ENCODE measurements around the gene CMPK1.

CMPK1 gene

DNA sequence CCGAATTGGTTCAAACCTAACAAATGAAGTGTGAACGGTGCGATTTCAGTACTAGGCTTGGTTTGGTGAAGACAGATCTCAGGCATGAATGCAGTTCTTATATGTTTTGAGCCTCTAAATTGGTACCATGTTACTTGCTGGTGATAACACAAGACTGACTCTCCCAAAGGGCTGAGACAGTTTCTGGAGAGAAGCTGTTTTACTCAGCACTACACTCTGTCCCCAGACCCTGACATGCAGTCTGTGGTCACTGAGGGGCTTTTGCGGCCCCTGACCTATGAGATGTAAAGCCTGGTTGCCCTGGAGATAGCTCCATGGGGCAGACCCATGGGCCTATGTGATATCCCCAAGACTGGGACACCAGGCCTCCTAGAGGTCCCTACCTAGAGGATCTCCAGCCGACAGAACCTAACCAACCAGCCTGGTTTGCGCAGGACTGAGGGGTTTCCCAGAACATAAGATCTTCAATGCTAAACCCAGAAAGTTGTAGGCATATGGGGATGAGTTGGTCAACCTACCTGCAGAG lies 63.1 kb downstream of the CMPK1 start:
- DNase-seq (ENCODE audit: low read depth in 2 of 2), result no peak

DNA sequence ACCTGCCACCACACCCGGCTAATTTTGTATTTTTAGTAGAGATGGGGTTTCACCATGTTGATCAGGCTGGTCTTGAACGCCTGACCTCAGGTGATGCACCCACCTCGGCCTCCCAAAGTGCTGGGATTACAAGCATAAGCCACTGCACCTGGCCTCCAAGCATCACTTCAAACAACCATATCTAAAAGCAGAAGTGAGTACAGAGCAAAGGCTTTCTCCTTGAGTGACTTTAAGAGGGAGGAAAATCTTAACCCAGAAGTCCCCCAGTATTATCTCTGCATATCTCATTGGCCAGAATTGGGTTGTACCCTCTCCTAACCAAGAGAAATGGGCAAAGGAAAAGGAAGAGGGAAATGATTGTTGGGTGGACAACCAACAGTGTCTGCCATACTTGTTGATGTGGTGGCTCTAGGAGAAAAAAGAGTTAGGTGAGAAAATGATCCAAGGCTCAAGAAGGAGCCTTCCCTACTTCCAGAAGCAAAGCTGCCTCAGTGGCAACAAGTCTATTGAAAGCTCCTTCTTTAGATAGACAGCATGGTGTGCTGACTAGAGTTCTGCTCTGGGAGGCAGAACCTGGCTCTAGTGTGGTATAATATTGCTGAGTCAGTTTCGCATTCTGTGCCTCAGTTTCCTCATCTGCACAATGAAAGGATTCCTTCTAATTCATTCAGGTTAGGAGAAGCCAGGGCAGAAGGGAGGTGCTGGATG lies 65.7 kb downstream of the CMPK1 start:
- no peak for DNase-seq (ENCODE audit: low read depth in 2 of 2)

DNA sequence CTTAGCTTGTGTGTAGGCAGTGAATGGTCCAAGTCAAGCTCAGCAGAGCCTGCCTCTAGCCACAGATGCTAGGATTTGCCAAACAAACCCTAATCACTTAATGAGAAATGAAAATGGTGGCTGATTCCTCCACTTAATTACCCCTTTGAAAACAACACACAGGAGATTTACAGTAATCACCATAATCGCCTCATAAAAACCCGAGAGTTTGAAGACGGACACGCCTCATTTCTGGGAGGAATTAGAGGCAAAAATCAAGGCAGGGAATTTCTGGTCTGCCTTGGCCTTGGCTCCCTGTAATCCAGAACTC lies 66.2 kb downstream of the CMPK1 start:
- DNase-seq (ENCODE audit: low read depth in 2 of 2), result no peak

DNA sequence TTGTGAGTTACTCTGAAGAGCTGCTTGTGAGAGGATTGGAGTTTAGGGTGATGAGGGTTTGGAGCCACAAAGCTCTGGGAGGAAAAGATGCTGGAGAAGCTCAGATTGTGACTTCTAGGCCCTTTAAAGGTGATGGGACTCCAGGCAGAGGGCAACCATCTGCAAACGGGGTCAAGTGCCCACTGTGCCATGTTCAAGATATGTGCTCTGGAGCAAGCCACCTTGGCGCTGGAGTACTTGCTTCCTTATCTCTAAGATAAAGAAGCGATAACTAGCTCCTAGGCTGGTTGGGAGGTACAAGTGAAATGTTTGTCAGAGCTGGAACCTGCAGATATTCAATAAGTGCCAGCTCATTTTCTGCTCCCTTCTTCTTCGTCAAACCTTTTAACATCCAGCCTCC lies 68.2 kb downstream of the CMPK1 start:
- DNase-seq (ENCODE audit: low read depth in 2 of 2), result no peak

DNA sequence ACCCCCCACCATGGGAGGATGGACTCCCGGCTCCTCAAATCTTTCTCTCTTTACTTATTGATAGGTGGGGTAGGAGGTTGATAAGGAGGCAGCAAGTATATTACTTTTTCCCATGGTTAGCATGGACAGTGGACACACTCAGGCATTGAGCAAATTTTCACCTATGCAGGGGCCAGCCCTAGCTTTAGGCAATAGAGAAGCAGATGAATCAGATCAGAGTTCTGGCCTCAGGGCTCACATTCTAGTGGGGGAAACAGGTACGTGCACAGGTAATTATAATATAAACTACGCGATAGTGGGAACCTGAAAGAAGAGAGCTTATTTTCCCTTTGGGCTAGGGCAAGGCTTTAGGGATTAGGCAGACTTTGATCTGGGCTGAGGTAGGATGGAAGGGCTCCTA lies 69.0 kb downstream of the CMPK1 start:
- no peak for DNase-seq (ENCODE audit: low read depth in 2 of 2)

DNA sequence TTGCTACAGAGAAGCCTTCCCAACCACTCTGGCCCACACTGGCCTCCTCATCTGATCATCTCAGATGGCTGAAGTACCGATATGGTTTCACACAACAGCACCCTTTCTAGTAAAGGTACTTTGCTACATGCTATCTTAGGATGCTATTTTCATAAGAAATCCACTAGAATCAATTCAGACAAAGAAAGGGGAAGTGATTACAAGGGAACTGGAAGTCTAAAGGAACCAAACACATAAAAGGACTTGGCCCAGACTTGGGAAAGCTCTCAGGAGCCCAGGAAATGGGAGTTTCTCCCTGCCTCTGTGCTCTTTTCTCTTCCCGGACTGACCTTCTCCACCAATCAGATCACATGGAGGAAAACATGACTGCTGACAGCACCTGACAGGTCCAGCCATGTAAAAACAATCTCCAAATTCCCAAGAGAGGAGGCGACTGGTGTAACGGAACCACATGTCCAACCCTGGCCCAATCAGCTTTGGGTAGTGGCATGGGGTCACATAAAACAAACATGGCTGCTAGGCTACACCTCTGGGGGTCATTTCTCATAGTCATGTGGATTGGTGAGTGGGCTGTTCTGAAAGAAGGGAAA lies 69.8 kb downstream of the CMPK1 start:
- no peak for DNase-seq (ENCODE audit: low read depth in 2 of 2)

DNA sequence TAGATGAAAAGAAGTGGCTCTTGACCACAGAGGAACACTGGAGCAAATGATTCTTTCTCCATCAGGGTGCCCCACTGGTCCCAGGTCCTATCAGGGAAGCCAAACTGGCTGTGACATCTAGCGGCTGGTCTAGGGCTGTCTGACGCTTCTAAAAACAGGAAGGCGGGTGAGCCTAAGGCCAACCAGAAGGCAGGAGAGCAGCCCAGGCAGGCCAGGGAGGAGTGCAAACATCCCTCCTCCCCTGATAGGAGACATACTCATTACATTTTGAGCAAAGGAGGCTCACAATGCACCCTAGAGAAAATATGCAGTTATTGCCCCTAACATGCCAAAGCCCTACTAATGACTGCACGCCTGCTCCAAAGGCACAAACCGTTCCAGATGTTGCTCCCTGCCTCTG lies 72.1 kb downstream of the CMPK1 start:
- DNase-seq (ENCODE audit: low read depth in 2 of 2), result no peak

DNA sequence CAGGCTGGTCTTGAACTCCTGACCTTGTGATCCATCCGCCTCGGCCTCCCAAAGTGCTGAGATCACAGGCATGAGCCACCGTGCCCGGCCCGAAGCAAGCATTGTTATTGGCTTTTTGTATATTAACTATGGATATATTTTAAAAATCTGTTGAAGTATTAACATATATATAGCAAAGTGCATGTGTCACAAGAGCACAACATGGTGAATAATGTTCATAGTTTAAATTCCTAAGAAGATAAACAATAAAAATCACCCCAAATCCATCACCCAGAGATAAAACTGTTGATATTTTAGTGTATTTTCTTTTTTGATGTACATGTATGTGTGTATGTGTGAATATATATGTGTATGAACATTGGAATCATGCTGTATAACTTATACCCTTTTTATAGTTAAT lies 73.4 kb downstream of the CMPK1 start:
- DNase-seq (ENCODE audit: low read depth in 2 of 2), result no peak

DNA sequence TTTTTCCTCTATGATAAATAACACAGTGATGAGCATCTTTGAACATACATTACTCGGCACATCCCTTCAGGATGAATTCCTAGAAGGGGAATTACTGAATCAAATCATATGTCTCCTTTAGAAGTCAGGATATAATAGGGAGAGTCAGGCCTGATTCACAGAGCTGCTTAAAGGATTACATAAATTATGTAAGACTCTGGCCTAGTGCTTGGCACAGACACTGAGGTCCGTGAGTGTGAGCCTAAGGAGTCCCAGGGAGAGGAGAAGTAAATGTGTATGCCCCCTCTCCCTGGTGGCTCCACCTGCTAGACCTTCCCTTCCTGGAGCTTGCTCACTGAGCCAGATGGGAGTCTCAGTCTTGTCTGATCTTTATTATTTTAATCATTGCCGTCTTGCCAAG lies 73.9 kb downstream of the CMPK1 start:
- no peak for DNase-seq (ENCODE audit: low read depth in 2 of 2)

DNA sequence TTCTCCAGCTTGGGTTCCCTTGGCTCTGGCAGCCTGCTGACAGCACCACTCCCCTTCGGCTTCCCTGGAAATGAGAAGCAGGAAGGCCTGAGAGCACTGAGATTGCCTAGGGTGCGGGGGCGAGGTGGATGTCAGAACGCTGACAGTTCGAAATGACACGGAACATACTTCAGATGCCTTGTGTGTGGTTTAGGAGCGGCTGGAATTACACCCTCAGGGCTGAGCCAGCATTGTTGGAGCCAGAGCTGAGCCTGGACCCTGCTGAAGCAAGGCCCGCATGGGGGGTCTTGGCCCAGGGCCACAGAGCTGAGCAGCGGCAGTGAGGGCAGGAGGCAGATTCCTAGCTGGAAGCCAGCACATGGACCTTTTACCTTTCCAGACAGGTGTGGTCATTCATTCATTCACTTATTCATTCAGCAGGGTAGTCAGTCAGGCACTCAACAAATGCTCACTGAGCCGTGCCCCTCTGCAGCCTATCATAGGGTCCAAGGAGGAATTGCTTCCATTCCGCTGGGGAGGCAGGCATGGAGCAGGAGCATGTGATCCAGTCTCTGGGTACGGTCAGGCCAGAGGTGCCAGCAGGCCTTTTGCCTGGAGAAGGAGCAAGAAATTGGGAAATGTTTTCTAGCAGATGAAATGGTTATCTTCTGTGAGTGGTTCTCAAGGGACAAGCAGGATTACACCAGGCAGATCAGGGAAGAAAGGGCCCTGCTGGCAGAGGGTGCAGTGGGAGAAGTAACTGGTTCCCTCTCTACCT lies 75.9 kb downstream of the CMPK1 start:
- no peak for DNase-seq (ENCODE audit: low read depth in 2 of 2)

DNA sequence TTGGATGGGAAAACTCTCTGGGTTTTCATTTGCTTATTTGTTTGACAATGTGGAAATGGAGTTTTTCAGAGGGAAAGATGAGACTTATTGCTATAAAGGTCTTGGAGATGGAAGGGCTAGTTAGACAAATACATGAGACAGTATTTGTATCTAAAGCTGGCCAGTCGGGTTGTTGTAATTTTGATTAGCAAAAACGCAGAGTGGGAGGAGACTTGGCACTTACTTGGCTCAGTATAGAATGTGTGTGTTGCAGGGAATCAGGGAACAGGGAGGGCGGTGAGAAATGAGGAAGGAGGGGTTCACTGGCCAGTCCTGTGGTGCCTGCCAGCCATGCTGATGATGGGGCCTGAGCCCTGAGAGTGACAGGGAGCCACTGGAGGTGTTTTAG lies 76.5 kb downstream of the CMPK1 start:
- no peak for DNase-seq (ENCODE audit: low read depth in 2 of 2)

DNA sequence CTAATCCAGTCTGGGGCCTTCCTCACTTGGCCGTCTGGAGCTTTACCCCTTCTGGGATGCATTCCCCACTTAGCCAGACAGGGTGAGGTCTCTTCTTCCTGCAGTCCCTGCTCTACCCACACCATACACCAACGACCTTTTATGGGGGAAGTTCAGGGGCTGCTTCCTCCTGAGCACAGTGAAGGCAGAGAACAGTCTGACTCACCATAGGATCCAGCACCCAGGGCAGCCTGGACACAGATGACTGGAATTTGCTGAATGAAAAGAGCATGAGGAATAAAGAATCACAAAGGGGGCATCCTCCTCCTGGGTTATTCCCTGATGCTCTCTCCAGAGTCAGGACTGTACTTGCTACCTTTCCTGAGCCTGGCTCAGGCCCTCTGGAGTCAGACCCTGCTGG lies 77.8 kb downstream of the CMPK1 start:
- DNase-seq (ENCODE audit: low read depth in 2 of 2), result no peak

DNA sequence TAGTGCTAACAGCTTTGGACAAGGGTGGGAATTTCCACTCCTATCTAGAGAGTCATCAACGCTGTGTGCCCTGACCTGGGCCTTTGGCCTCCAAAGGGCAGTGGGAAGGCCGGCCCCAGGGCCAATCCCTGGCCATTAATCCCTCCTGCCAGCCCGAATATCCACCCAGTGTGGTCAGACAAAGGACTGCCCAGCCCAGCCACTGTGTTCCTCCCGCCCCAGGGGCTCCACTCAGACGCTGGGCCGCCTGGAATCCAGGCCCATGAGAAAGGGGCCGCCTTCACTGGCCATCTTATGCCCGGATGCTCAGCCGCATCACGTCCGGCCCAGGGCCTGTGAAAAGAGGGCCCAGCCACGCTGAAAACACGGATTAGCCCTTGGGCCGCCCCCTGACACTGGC lies 78.8 kb downstream of the CMPK1 start:
- DNase-seq (ENCODE audit: low read depth in 2 of 2), result no peak

DNA sequence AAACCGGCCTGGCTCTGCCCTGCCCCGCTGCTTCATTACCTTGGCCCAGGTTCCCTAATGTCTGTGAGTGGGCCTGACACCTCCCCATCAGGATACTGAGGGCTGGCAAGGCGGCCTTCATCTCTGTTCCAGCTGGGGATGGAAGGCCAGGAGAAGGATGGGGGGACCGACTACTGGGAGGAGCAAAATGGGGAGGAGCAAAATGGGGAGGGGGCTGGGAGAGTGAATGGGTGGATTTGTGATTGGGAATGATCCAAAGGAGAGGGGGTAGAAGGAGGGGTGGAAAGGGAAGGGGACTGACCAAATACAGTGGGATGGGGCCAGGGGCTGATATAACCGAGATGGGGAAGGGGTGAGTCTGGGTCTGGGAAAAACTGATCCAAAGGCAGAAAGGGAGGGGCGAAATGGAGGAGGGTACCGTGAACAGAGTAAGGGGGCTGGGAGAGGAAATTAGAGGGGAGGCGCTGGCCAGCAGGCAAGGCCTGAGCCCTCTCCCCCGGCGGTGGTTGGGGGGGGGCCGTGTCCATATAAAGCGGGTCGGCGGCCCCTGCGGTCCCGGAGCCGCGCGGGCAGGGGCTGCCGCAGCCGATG lies 82.2 kb downstream of the CMPK1 start, which contains the start of gene FOXE3:
FOXE3 (plus strand) TSS at position 558 of the 591 bp plus-strand sequence; CDS start at position 589, 31 bp downstream.
- DNase-seq (ENCODE audit: low read depth in 2 of 2), result no peak

DNA sequence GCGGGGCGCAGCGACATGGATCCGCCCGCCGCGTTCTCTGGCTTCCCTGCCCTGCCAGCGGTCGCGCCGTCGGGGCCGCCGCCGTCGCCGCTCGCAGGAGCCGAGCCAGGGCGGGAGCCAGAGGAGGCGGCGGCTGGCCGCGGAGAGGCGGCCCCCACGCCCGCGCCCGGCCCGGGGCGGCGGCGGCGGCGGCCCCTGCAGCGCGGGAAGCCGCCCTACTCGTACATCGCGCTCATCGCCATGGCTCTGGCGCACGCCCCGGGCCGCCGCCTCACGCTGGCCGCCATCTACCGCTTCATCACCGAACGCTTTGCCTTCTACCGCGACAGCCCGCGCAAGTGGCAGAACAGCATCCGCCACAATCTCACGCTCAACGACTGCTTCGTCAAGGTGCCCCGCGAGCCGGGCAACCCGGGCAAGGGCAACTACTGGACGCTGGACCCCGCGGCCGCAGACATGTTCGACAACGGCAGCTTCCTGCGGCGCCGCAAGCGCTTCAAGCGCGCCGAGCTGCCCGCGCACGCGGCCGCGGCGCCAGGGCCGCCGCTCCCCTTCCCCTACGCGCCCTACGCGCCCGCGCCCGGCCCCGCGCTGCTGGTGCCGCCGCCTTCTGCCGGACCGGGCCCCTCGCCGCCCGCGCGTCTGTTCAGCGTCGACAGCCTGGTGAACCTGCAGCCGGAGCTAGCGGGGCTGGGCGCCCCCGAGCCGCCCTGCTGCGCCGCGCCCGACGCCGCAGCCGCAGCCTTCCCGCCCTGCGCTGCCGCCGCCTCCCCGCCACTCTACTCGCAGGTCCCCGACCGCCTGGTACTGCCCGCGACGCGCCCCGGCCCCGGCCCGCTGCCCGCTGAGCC lies 83.0 kb downstream of the CMPK1 start:
- no peak for DNase-seq (ENCODE audit: low read depth in 2 of 2)

DNA sequence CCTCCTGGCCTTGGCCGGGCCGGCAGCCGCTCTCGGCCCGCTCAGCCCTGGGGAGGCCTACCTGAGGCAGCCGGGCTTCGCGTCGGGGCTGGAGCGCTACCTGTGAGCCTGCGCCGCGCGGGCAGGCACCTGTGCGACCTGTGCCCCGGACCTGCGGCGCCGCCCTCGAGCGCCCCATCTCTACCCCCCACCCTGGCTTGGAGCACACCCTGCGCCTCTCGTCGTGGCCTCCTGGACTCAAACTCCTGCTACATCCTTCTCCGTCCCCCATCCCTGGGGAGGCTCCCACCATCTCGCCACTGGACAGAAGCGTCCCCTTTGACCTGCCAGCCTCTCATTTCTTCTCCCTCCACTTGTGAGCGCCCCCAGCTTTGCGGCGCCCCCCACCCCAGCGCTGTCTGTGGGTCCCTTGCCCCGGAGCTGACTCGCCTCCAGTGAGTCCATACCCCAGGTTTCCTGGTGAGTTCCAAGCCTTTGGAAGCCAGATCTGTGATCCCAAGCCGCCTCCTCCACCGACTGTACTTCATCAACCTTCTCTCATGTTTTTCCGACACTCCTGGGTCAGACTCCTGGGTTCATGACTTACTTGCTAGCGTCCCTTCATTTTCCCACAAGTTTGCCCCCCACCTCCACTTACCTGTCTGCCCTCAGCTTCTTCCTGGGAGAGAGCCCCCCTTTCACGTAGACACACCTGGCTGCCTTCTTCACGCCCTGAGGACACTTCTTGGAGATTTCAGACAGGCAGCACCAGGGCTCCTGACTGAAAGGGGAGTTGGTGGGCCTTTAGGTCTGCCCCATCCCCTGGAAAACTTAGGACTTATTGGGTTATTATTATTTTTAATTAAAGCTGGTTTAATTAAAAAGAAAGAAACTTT lies 83.8 kb downstream of the CMPK1 start:
- no peak for DNase-seq (ENCODE audit: low read depth in 2 of 2)

DNA sequence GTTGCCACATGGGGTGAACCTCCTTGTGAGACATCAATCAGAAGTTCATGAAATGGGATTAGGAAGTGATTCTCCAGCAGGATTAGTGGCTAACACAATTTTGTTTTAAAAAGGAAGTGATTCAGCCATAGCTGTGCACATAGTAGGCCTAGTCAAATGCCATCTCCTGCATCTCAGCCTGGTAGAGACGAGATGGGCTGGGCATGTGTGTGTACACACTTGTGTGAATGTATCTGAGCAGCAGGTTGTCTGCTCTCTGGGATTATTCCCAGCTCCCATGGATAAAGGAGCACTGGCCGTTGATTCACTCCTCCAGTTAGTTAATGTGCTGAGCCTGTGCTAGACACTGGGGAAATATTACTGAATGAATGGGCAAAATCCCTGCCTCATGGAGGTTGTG lies 84.5 kb downstream of the CMPK1 start:
- DNase-seq (ENCODE audit: low read depth in 2 of 2), result no peak

DNA sequence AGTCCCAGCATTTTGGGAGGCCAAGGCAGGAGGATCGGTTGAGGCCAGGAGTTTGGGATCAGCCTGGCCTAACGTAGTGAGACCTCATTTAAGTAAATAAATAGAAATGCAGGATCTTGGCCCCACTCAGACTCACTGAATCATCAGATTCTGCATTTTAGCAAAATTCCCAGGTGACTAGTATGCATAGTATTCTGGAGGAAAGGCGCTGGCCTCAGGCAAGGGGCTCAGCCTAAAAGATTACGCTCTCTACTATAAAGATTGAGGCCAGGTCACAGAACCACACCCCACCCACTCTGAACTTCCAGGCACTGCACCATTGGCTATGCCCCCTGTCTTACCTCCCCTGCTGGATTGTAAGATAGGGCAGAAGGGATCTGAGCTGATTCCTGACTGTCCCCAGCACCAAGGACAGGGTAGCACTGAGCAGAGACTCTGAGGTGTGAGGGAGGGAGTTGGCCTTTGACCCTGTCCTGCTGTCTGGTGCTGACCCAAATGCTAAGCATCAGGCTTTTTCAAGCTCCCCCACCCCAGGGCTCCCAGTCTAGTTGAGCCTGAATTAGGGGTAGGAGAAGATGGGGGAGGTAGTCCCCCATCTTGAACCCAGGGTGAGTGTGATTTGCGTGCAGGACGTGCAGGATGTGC lies 85.2 kb downstream of the CMPK1 start:
- no peak for DNase-seq (ENCODE audit: low read depth in 2 of 2)

DNA sequence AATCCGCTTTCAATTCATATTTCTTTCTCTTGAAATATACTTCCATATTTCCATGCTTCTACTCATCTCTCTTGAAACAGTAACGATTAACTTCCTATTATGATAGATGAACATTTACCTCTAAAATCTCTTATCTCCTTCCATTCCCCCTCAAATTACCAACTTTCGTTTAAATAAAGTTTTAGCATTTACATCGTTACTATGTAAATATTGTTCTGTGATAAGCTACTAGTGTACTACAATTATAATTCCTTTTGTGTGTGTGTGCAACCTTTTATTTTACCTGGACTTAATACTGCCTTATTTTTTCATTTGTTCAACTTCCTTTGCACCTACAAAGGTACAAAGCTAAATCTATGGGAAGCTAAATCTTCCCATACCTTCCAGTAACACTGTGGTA lies 87.0 kb downstream of the CMPK1 start:
- DNase-seq (ENCODE audit: low read depth in 2 of 2), result no peak

DNA sequence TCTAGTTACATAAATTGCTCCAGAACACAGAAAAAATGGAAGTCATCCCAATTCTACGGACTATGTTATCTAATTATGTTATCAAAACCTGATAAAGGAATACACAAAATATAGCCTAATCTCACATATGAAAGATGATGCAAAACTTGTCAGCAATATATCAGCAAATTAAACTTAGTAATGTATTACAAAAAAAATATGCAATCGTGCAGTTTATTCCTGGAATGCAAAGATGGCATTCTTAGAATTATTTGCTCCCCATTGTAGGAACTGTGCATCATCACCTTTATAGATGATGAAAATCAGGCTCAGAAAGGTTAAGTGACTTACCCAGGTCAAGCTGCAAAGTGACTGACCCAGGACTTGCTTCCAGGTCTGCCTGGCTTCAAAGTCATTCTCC lies 90.3 kb downstream of the CMPK1 start:
- no peak for DNase-seq (ENCODE audit: low read depth in 2 of 2)

Measured in activated CD4-positive, alpha-beta T cell treated with anti-CD3 and anti-CD28 coated beads for 24 hours (primary cell).